Peyer's patch (tissue), 4 donors: Measurements from ENCODE around the gene CCDC175.

ENCODE experiments used
- POLR2A ChIP-seq, 2 donors: fragments of 450-650 bp; IDR thresholded peaks; one replicate each; pipeline ENCODE4 v1.5.1; 2017; ENCODE audit warnings: antibody characterized with exemption in 2 of 2, mild to moderate bottlenecking in 2 of 2, moderate library complexity in 2 of 2
- TF ChIP-seq, protein P1 (sequence below), 6 experiments: fragments of 450-650 bp in 4 of 6; fragments of 200-600 bp in 2 of 6; sonication (generic) in 1 of 6; IDR thresholded peaks; one replicate each; pipeline ENCODE4 v1.5.1; 2017 to 2019; ENCODE audit warnings: antibody characterized with exemption in 6 of 6, mild to moderate bottlenecking in 3 of 6, moderate library complexity in 1 of 6

DNA sequence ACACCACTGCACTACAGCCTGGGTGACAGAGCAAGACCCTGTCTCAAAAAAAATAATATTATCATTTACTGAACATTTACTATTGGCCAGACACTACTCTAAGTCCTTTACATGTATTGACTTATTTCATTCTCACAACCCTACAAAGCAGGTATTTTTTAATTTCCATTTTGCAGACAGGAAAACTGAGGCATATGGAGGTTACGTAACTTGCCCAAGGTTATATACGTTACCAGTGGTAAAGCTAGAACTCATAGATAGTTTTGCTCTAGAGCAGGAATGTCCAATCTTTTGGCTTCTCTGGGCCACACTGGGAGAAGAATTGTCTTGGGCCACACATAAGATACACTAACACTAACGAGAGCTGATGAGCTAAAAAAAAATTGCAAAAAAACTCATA is 98.1 kb downstream of the CCDC175 start:
- TF ChIP-seq, protein P1, sequence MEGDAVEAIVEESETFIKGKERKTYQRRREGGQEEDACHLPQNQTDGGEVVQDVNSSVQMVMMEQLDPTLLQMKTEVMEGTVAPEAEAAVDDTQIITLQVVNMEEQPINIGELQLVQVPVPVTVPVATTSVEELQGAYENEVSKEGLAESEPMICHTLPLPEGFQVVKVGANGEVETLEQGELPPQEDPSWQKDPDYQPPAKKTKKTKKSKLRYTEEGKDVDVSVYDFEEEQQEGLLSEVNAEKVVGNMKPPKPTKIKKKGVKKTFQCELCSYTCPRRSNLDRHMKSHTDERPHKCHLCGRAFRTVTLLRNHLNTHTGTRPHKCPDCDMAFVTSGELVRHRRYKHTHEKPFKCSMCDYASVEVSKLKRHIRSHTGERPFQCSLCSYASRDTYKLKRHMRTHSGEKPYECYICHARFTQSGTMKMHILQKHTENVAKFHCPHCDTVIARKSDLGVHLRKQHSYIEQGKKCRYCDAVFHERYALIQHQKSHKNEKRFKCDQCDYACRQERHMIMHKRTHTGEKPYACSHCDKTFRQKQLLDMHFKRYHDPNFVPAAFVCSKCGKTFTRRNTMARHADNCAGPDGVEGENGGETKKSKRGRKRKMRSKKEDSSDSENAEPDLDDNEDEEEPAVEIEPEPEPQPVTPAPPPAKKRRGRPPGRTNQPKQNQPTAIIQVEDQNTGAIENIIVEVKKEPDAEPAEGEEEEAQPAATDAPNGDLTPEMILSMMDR (IDR thresholded peaks at IDR 0.05): no peak
- TF ChIP-seq POLR2A (IDR thresholded peaks at IDR 0.05): no peak
